Erythroblast (primary cell): ENCODE measurements around the gene HACE1.

ENCODE experiments used
- GATA1 ChIP-seq: IDR thresholded peaks from 2 replicates; pipeline ENCODE4 v1.6.1; 2011; ENCODE audit warnings: low read depth, mild to moderate bottlenecking, control low read depth, low read length, moderate library complexity
- POLR2A ChIP-seq: IDR thresholded peaks from 2 replicates; pipeline ENCODE4 v1.6.1; 2011; ENCODE audit warnings: mild to moderate bottlenecking, low read length

DNA sequence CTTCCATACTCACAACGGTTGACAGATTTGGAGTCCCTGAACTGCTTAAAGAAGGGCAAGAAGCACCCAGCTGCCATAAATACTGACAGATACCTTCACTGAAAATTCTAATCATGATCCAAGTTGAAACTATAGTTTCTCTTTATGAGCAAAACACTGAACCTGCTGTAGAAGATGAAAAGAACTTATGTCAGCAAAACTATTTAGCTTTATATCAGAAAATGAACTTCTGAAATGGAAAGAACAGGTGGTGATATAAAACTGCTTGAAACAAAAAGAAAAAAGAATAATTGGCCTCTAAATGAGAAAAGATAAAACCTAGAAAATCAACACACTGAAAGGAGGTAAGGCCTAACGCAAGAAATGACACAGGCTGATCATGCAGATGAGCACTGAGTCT lies 72.4 kb downstream of the HACE1 start:
- no peak for TF ChIP-seq POLR2A
- no peak for TF ChIP-seq GATA1
